ENCODE results near the gene SBSN. TPM values are rescaled to one million over a fixed set of nuclear protein-coding genes. Genes with fewer than 3 reads are reported as not detected.
A peak's percentile ranks its signal among the peaks of the same experiment; 100 is the strongest.

SBSN gene
- total and polyA plus RNA-seq, 9 of the 15 experiments (the other 6 are each of a cell fraction or from before 2014, with no cell fraction given) = 0.05 TPM; not detected in 8

- TF ChIP-seq SAFB2 (IDR thresholded peaks at IDR 0.05; ENCODE audit: borderline replicate concordance, low read depth, low read length, severe bottlenecking) (no peak), ZNF431 (CRISPR knock-in tag; IDR thresholded peaks at IDR 0.05) (no peak), SMC3 (conservative IDR thresholded peaks at IDR 0.05; ENCODE audit: insufficient read depth, low read depth, low read length) (no peak), GABPB1 (CRISPR knock-in tag; IDR thresholded peaks at IDR 0.05) (no peak), NR4A1 (CRISPR knock-in tag; IDR thresholded peaks at IDR 0.05) (no peak), NR4A1 (tag; IDR thresholded peaks at IDR 0.05) (no peak), CGGBP1 (CRISPR knock-in tag; IDR thresholded peaks at IDR 0.05) (no peak), TBL1XR1 (IDR thresholded peaks at IDR 0.05; ENCODE audit: low read length in 2 of 2) (no peak), TRIM25 (IDR thresholded peaks at IDR 0.05; ENCODE audit: borderline replicate concordance) (no peak), E2F3 (CRISPR knock-in tag; IDR thresholded peaks at IDR 0.05) (no peak), NRF1 (conservative IDR thresholded peaks at IDR 0.05 in 1 of 2, IDR thresholded peaks at IDR 0.05 in 1 of 2) (peak; percentile 67 to 68), CTBP1 (IDR thresholded peaks at IDR 0.05; ENCODE audit: borderline replicate concordance) (peak; percentile 86), EGR1 (conservative IDR thresholded peaks at IDR 0.05) (peak; percentile 57), ZKSCAN1 (IDR thresholded peaks at IDR 0.05; ENCODE audit: low read depth, low read length) (no peak), MYBL2 (IDR thresholded peaks at IDR 0.05; ENCODE audit: low read depth) (no peak), MYBL2 (CRISPR knock-in tag; IDR thresholded peaks at IDR 0.05; ENCODE audit: borderline replicate concordance) (no peak), SAFB (IDR thresholded peaks at IDR 0.05; ENCODE audit: borderline replicate concordance, low read depth, low read length) (no peak), MCM5 (IDR thresholded peaks at IDR 0.05; ENCODE audit: low read depth) (no peak), ZNF609 (CRISPR knock-in tag; IDR thresholded peaks at IDR 0.05; ENCODE audit: borderline replicate concordance) (no peak), TFAP4 (CRISPR knock-in tag; IDR thresholded peaks at IDR 0.05; ENCODE audit: borderline replicate concordance) (peak; percentile 80), ZNF174 (CRISPR knock-in tag; IDR thresholded peaks at IDR 0.05) (no peak), ZNF77 (CRISPR knock-in tag; IDR thresholded peaks at IDR 0.05) (no peak)
Measured at GRCh38 chr19:35557539-35558399, 29.7 kb upstream of the SBSN start (continued).

Measured in K562 (cell line).